Neuron (in vitro differentiated cells): Measurements from ENCODE around the gene OR13D1.
"Not testable (repeated sequence)": the region's sequence is repeated elsewhere in the genome, so short reads cannot be mapped to it uniquely, and the experiment has no call there.

ENCODE experiments used
- H2AFZ ChIP-seq: one replicate; pipeline ENCODE4 v1.6.1; 2013; ENCODE audit warnings: low read depth, mild to moderate bottlenecking, inconsistent platforms, low read length, moderate library complexity
- H3K27me3 ChIP-seq: one replicate; pipeline ENCODE4 v1.6.1; 2013; ENCODE audit warnings: low read length; ENCODE audit not compliant: insufficient read depth
- H3K36me3 ChIP-seq: one replicate; pipeline ENCODE4 v1.6.1; 2013; ENCODE audit warnings: low read length; ENCODE audit not compliant: insufficient read depth
- H3K4me1 ChIP-seq: one replicate; pipeline ENCODE4 v1.6.1; 2013; ENCODE audit warnings: low read length; ENCODE audit not compliant: insufficient read depth
- H3K4me3 ChIP-seq: 2 replicates; pipeline ENCODE4 v1.5.1; 2013; ENCODE audit warnings: mild to moderate bottlenecking, low read length, moderate library complexity
- H3K9me3 ChIP-seq: one replicate; pipeline ENCODE4 v1.6.1; 2013; ENCODE audit warnings: low read length

The OR13D1 gene

GRCh38 chr9:104694218-104694617 lies at the start of gene OR13D1:
TSS of gene OR13D1 (plus strand) at chr9:104694518. CDS start at chr9:104694518, 0 bp downstream.
- Histone ChIP-seq H3K4me1 (no peaks in the 10 kb centered on the region), H3K4me3 (no peak within 1 kb of the TSS), H3K27me3 (no peaks in the 10 kb centered on the region), H2AFZ (no peak within 1 kb of the TSS), H3K9me3 (no peaks in the 10 kb centered on the region), H3K36me3 (no peaks in the 10 kb centered on the region)

GRCh38 chr9:104658496-104659195 lies 35.7 kb upstream of the OR13D1 start:
- Histone ChIP-seq H2AFZ (no peak overlapping the region), H3K9me3 (no peaks in the 10 kb centered on the region), H3K4me1 (no peaks in the 10 kb centered on the region), H3K36me3 (no peaks in the 10 kb centered on the region), H3K27me3 (no peaks in the 10 kb centered on the region), H3K4me3 (no peak overlapping the region)

- Histone ChIP-seq H2AFZ (no peak overlapping the region), H3K9me3 (no peaks in the 10 kb centered on the region), H3K27me3 (peaks cover 3% of the 10 kb centered on the region), H3K36me3 (no peaks in the 10 kb centered on the region), H3K4me1 (no peaks in the 10 kb centered on the region), H3K4me3 (no peak overlapping the region)
Measured at GRCh38 chr9:104675611-104676010, 18.7 kb upstream of the OR13D1 start.

GRCh38 chr9:104682642-104683041 lies 11.7 kb upstream of the OR13D1 start:
- Histone ChIP-seq H2AFZ (no peak overlapping the region), H3K4me3 (no peak overlapping the region), H3K27me3 (peaks cover 3% of the 10 kb centered on the region), H3K9me3 (no peaks in the 10 kb centered on the region), H3K36me3 (no peaks in the 10 kb centered on the region), H3K4me1 (no peaks in the 10 kb centered on the region)

GRCh38 chr9:104686081-104686480 lies 8.2 kb upstream of the OR13D1 start:
- no peaks in the 10 kb centered on the region for H3K36me3 ChIP-seq
- no peaks in the 10 kb centered on the region for H3K27me3 ChIP-seq
- H2AFZ ChIP-seq: no peak overlapping the region
- H3K4me1 ChIP-seq: no peaks in the 10 kb centered on the region
- H3K4me3 ChIP-seq: no peak overlapping the region
- H3K9me3 ChIP-seq: no peaks in the 10 kb centered on the region

GRCh38 chr9:104700306-104700705 lies 6.0 kb downstream of the OR13D1 start:
- Histone ChIP-seq H3K27me3 (no peaks in the 10 kb centered on the region), H3K9me3 (no peaks in the 10 kb centered on the region), H3K4me3 (no peak overlapping the region), H3K36me3 (no peaks in the 10 kb centered on the region), H3K4me1 (no peaks in the 10 kb centered on the region), H2AFZ (no peak overlapping the region)

GRCh38 chr9:104708737-104709136 lies 14.4 kb downstream of the OR13D1 start:
- H2AFZ ChIP-seq, H3K4me1 ChIP-seq, H3K9me3 ChIP-seq, H3K27me3 ChIP-seq, H3K36me3 ChIP-seq, H3K4me3 ChIP-seq: not testable (repeated sequence)

- Histone ChIP-seq H3K4me1 (no peaks in the 10 kb centered on the region), H3K36me3 (no peaks in the 10 kb centered on the region), H2AFZ (no peak overlapping the region), H3K9me3 (no peaks in the 10 kb centered on the region), H3K27me3 (no peaks in the 10 kb centered on the region), H3K4me3 (no peak overlapping the region)
Measured at GRCh38 chr9:104711604-104712003, 17.3 kb downstream of the OR13D1 start.

- H3K4me1 ChIP-seq: no peaks in the 10 kb centered on the region
- no peaks in the 10 kb centered on the region for H3K36me3 ChIP-seq
- H3K27me3 ChIP-seq: no peaks in the 10 kb centered on the region
- no peaks in the 10 kb centered on the region for H3K9me3 ChIP-seq
- H3K4me3 ChIP-seq: no peak overlapping the region
- no peak overlapping the region for H2AFZ ChIP-seq
Measured at GRCh38 chr9:104725014-104725413, 30.7 kb downstream of the OR13D1 start.

- Histone ChIP-seq H3K4me3 (no peak overlapping the region), H2AFZ (no peak overlapping the region), H3K36me3 (no peaks in the 10 kb centered on the region), H3K27me3 (peaks cover 5% of the 10 kb centered on the region), H3K9me3 (no peaks in the 10 kb centered on the region), H3K4me1 (no peaks in the 10 kb centered on the region)
Measured at GRCh38 chr9:104738452-104738851, 44.1 kb downstream of the OR13D1 start.

- Histone ChIP-seq H3K27me3 (peaks cover 8% of the 10 kb centered on the region), H3K4me1 (no peaks in the 10 kb centered on the region), H2AFZ (no peak overlapping the region), H3K9me3 (no peaks in the 10 kb centered on the region), H3K36me3 (no peaks in the 10 kb centered on the region), H3K4me3 (no peak overlapping the region)
Measured at GRCh38 chr9:104740621-104741020, 46.3 kb downstream of the OR13D1 start.

- Histone ChIP-seq H3K36me3 (no peaks in the 10 kb centered on the region), H3K4me3 (no peak overlapping the region), H2AFZ (no peak overlapping the region), H3K27me3 (peaks cover 12% of the 10 kb centered on the region), H3K4me1 (peaks cover 3% of the 10 kb centered on the region), H3K9me3 (no peaks in the 10 kb centered on the region)
Measured at GRCh38 chr9:104743376-104743985, 49.2 kb downstream of the OR13D1 start.
